ENCODE measurements around the gene CASTOR2.
"Not testable (repeated sequence)": the region's sequence is repeated elsewhere in the genome, so short reads cannot be mapped to it uniquely, and the experiment has no call there.

DNA sequence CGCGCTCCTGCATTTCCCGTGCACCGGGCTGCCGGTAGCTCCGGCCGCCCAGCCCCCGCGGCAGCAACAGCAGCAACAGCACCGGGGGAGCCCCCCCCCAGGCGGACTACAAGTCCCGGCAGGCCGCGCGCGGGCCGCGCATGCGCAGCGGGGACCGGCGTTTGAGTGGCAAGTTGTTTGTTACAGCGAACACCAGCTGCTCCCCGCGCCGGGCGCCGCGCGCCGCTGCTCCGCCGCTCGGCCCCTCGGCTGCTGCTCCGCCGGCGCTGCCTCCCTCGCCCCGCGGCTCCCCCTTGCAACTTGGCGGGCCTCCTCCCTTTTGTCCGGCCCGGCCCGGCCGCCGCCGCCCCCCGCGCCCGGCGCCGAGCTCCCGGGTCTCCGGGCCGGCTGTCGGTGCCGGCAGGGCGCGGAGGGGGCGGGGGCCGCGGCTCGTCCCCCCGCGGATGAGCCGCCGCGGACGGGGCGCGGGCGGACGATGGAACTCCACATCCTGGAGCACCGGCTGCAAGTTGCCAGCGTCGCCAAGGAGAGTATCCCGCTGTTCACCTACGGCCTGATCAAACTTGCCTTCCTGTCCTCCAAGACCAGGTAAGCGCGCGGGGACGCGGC is at the start of gene CASTOR2:
- not testable (repeated sequence) for TF ChIP-seq EZH2 (IDR thresholded peaks at IDR 0.05; ENCODE audit: insufficient read depth, low read length); CTCF (IDR thresholded peaks at IDR 0.05; ENCODE audit: insufficient read depth, low read depth, low read length)

Data from astrocyte (in vitro differentiated cells and primary cell).